H1 (cell line): ENCODE measurements around the gene SEC31A. TPM values are rescaled to one million over a fixed set of nuclear protein-coding genes. Genes with fewer than 3 reads are reported as not detected.

Experiments used
- polyA plus RNA-seq, 7 experiments: library from polyadenylated mRNA; depleted of rRNA in 3 of 7; stranded (reverse) in 5 of 7; unstranded in 2 of 7; fragments of >200 nt in 5 of 7; fragments of 200-250 nt in 2 of 7; gene quantifications; 1 replicate in 5 of 7; 2 replicates in 1 of 7; 4 replicates in 1 of 7; pipeline versions ENCODE4 v1.2.1 to v1.2.3, GENCODE V29; 2011 to 2013; ENCODE audit warnings: missing spikeins in 2 of 7, mixed read lengths in 2 of 7
- total RNA-seq: library from RNA; stranded (reverse); fragmentation: NEBNext Ultra II Directional; extraction: Animal tissue kit (Norgen Biotek cat#: 25700); gene quantifications from 2 replicates; pipeline ENCODE4 v1.2.1, GENCODE V29; 2021
- TF ChIP-seq, protein P1 (sequence below): IDR thresholded peaks from 2 replicates; pipeline ENCODE4 v1.6.1; 2012; ENCODE audit warnings: low read length, inconsistent platforms

SEC31A gene
- total and polyA plus RNA-seq, 2 of the 8 experiments (the other 6 are each of a cell fraction or from before 2014, with no cell fraction given) = 112 to 125 TPM

DNA sequence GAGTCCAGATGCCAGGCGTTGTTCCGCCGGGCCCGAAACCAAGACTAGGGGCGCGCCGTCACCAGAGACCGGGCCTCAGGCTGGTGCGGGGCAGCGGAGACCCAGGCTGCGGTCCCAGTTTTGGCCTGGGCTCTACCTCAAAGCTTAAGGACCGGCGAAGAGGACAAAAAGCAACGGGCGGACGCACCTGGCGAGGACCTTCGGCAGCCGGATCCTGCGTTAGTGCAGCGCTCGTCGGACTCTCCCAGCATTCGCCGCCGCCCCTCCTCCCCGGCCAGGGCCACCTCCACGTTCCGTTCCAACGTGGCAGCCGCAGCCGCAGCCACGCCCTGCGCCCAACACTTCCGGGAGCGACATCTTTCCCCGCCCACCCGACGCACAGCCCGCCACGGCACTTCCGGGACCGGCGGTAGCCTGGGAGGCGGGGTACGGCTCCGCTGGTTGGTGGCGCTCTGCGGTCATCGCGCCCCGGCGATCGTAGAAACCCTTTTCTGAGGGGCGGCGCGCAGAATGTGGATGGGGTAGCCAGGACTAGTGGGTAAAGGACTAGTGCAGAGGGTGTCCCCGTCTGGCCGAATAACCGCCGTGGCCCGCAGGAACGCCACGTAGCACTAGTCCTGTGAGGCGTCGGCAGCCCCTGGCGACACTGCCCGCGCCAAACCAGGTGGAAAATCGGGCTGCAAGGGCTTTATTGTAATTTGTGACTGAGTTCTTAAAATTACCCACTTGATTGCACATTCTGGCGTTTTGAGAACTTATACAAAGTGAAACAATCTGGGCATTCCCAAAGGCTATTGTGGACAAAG lies at the start of gene SEC31A (continued):
- TF ChIP-seq, protein P1, sequence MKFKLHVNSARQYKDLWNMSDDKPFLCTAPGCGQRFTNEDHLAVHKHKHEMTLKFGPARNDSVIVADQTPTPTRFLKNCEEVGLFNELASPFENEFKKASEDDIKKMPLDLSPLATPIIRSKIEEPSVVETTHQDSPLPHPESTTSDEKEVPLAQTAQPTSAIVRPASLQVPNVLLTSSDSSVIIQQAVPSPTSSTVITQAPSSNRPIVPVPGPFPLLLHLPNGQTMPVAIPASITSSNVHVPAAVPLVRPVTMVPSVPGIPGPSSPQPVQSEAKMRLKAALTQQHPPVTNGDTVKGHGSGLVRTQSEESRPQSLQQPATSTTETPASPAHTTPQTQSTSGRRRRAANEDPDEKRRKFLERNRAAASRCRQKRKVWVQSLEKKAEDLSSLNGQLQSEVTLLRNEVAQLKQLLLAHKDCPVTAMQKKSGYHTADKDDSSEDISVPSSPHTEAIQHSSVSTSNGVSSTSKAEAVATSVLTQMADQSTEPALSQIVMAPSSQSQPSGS = peak; percentile 50; the same call in 1 of the 2 replicates
- TF ChIP-seq, all 59 proteins: peak for 23
